H1 (cell line): ENCODE data around the gene NPTX1. TPM values are rescaled to one million over a fixed set of nuclear protein-coding genes. Genes with fewer than 3 reads are reported as not detected.

Experiments used
- CTCF ChIP-seq, 3 experiments: IDR thresholded peaks; 1 replicate in 2 of 3; 2 replicates in 1 of 3; pipeline versions ENCODE4 v1.5.1 to v1.6.1; 2011; ENCODE audit warnings: low read length in 3 of 3, mild to moderate bottlenecking in 3 of 3, inconsistent platforms in 2 of 3, low read depth in 1 of 3, moderate library complexity in 1 of 3; ENCODE audit not compliant: insufficient read depth in 1 of 3; ENCODE audit errors: control extremely low read depth in 1 of 3
- EZH2 ChIP-seq: fragments of 200-600 bp; sonication (generic); IDR thresholded peaks from 2 replicates; pipeline ENCODE4 v1.7.1; 2012; ENCODE audit warnings: low read depth, mild to moderate bottlenecking, moderate library complexity, low read length, inconsistent platforms; ENCODE audit not compliant: severe bottlenecking
- FOSL1 ChIP-seq: IDR thresholded peaks from 2 replicates; pipeline ENCODE4 v1.6.1; 2011; ENCODE audit warnings: mild to moderate bottlenecking, low read depth, low read length, moderate library complexity; ENCODE audit not compliant: insufficient read depth
- SRF ChIP-seq: IDR thresholded peaks from 2 replicates; pipeline ENCODE4 v1.6.1; 2011; ENCODE audit warnings: mild to moderate bottlenecking, low read depth, low read length, moderate library complexity
- polyA plus RNA-seq, 7 experiments: library from polyadenylated mRNA; depleted of rRNA in 3 of 7; stranded (reverse) in 5 of 7; unstranded in 2 of 7; fragments of >200 nt in 5 of 7; fragments of 200-250 nt in 2 of 7; gene quantifications; 1 replicate in 5 of 7; 2 replicates in 1 of 7; 4 replicates in 1 of 7; pipeline versions ENCODE4 v1.2.1 to v1.2.3, GENCODE V29; 2011 to 2013; ENCODE audit warnings: missing spikeins in 2 of 7, mixed read lengths in 2 of 7
- total RNA-seq: library from RNA; stranded (reverse); fragmentation: NEBNext Ultra II Directional; extraction: Animal tissue kit (Norgen Biotek cat#: 25700); gene quantifications from 2 replicates; pipeline ENCODE4 v1.2.1, GENCODE V29; 2021
- TF ChIP-seq, protein P1 (sequence below): IDR thresholded peaks from 2 replicates; pipeline ENCODE4 v1.6.1; 2012; ENCODE audit warnings: low read length, inconsistent platforms

Gene NPTX1
- total and polyA plus RNA-seq, 2 of the 8 experiments (the other 6 are each of a cell fraction or from before 2014, with no cell fraction given), result 12.0 to 17.9 TPM

GRCh38 chr17:80449930-80450576 is 26.4 kb downstream of the NPTX1 start (continued):
- TF ChIP-seq CTCF (IDR thresholded peaks at IDR 0.05; ENCODE audit: control extremely low read depth in 1 of 3, insufficient read depth in 1 of 3, low read depth in 1 of 3, low read length in 3 of 3) (no peak), FOSL1 (no peak), SRF (no peak), EZH2 (no peak)
- TF ChIP-seq, protein P1, sequence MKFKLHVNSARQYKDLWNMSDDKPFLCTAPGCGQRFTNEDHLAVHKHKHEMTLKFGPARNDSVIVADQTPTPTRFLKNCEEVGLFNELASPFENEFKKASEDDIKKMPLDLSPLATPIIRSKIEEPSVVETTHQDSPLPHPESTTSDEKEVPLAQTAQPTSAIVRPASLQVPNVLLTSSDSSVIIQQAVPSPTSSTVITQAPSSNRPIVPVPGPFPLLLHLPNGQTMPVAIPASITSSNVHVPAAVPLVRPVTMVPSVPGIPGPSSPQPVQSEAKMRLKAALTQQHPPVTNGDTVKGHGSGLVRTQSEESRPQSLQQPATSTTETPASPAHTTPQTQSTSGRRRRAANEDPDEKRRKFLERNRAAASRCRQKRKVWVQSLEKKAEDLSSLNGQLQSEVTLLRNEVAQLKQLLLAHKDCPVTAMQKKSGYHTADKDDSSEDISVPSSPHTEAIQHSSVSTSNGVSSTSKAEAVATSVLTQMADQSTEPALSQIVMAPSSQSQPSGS, result no peak
